ENCODE measurements around the gene HNRNPU.

- TF ChIP-seq CTCF (IDR thresholded peaks at IDR 0.05; ENCODE audit: low read length) (no peak), EZH2 (IDR thresholded peaks at IDR 0.05; ENCODE audit: borderline replicate concordance, low read length) (no peak)
Measured at GRCh38 chr1:244802041-244802440, 62.3 kb downstream of the HNRNPU start.

Data from OCI-LY1 (cell line).